ENCODE measurements around the gene C1orf141.
"Not testable (repeated sequence)": the region's sequence is repeated elsewhere in the genome, so short reads cannot be mapped to it uniquely, and the experiment has no call there.

- not testable (repeated sequence) for TF ChIP-seq CTCF (IDR thresholded peaks at IDR 0.05; ENCODE audit: low read length); EZH2 (IDR thresholded peaks at IDR 0.05; ENCODE audit: borderline replicate concordance, low read length)
Observed at GRCh38 chr1:67067655-67068054, 67.1 kb downstream of the C1orf141 start.
